Hepatocyte (in vitro differentiated cells): ENCODE results near the gene ZNF683. TPM values are rescaled to one million over a fixed set of nuclear protein-coding genes. Genes with fewer than 3 reads are reported as not detected.
A peak's percentile ranks its signal among the peaks of the same experiment; 100 is the strongest.

ENCODE experiments used
- DNase-seq: peaks from one replicate; pipeline ENCODE4 v3.0.0-alpha.2; 2016; ENCODE audit warnings: low spot score
- H2AFZ ChIP-seq: fragments of 200-600 bp; sonication (generic); 2 replicates; pipeline ENCODE4 v1.6.0; 2016; ENCODE audit warnings: antibody characterized with exemption, mild to moderate bottlenecking
- H3K27ac ChIP-seq: fragments of 200-600 bp; sonication (generic); 2 replicates; pipeline ENCODE4 v1.5.1; 2016; ENCODE audit warnings: mild to moderate bottlenecking
- H3K27me3 ChIP-seq: fragments of 200-600 bp; sonication (generic); 2 replicates; pipeline ENCODE4 v1.6.1; 2016
- H3K36me3 ChIP-seq: fragments of 200-600 bp; sonication (generic); replicated peaks from 2 replicates; pipeline ENCODE4 v1.5.1; 2016; ENCODE audit warnings: low read depth; ENCODE audit not compliant: insufficient read depth
- H3K4me1 ChIP-seq: fragments of 200-600 bp; sonication (generic); 2 replicates; pipeline ENCODE4 v1.5.1; 2016; ENCODE audit warnings: mild to moderate bottlenecking, moderate library complexity; ENCODE audit not compliant: insufficient read depth
- H3K4me2 ChIP-seq: fragments of 200-600 bp; sonication (generic); 2 replicates; pipeline ENCODE4 v1.6.0; 2016
- H3K4me3 ChIP-seq: fragments of 200-600 bp; sonication (generic); 2 replicates; pipeline ENCODE4 v1.5.1; 2016; ENCODE audit warnings: mild to moderate bottlenecking
- H3K79me2 ChIP-seq: fragments of 200-600 bp; sonication (generic); 2 replicates; pipeline ENCODE4 v1.6.0; 2017; ENCODE audit warnings: mild to moderate bottlenecking
- H3K9me2 ChIP-seq: fragments of 200-600 bp; sonication (generic); replicated peaks from 2 replicates; pipeline ENCODE4 v1.6.0; 2017; ENCODE audit warnings: mild to moderate bottlenecking; ENCODE audit not compliant: insufficient read depth
- H3K9me3 ChIP-seq: fragments of 200-600 bp; sonication (generic); 2 replicates; pipeline ENCODE4 v1.5.1; 2016; ENCODE audit warnings: low read depth, mild to moderate bottlenecking
- H4K20me1 ChIP-seq: fragments of 200-600 bp; sonication (generic); 2 replicates; pipeline ENCODE4 v1.6.0; 2016; ENCODE audit warnings: mild to moderate bottlenecking; ENCODE audit not compliant: insufficient read depth, poor library complexity, severe bottlenecking
- CTCF ChIP-seq: fragments of 200-600 bp; sonication (generic); IDR thresholded peaks from 2 replicates; pipeline ENCODE4 v1.5.1; 2016; ENCODE audit warnings: antibody characterized with exemption, mild to moderate bottlenecking; ENCODE audit not compliant: poor library complexity
- EZH2 ChIP-seq: fragments of 200-600 bp; sonication (generic); IDR thresholded peaks from 2 replicates; pipeline ENCODE4 v1.6.1; 2016; ENCODE audit warnings: antibody characterized with exemption, mild to moderate bottlenecking, borderline replicate concordance
- EZH2phosphoT487 ChIP-seq: fragments of 200-600 bp; sonication (generic); IDR thresholded peaks from one replicate; pipeline ENCODE4 v1.6.1; 2018; ENCODE audit warnings: antibody characterized with exemption, mild to moderate bottlenecking, low read depth, moderate library complexity; ENCODE audit not compliant: unreplicated experiment, severe bottlenecking
- WGBS: methylation state at CpG from one replicate; pipeline ENCODE4 v1.1.6; 2016; ENCODE audit warnings: low lambda C conversion rate; ENCODE audit errors: missing lambda C conversion rate; 5-methylcytosine and 5-hydroxymethylcytosine counted together
- polyA plus RNA-seq: library from polyadenylated mRNA; unstranded; fragments of >200 nt; fragmentation: Nextera tagmentation; extraction: Ambion mirVana; gene quantifications from 2 replicates; pipeline ENCODE4 v1.2.1, GENCODE V29; 2016
- total RNA-seq: library from RNA; depleted of rRNA; stranded (reverse); fragments of >200 nt; gene quantifications from 2 replicates; pipeline ENCODE4 v1.2.3, GENCODE V29; 2014

The ZNF683 gene
- total and polyA plus RNA-seq, 2 experiments from 2014 or later = not detected

GRCh38 chr1:26350701-26351589 is 21.6 kb downstream of the ZNF683 start:
- Histone ChIP-seq H3K4me1 (peaks cover 39% of the 10 kb centered on the region), H2AFZ (no peak overlapping the region), H3K9me3 (no peaks in the 10 kb centered on the region), H3K79me2 (peaks cover 11% of the 10 kb centered on the region), H3K36me3 (no peaks in the 10 kb centered on the region), H3K9me2 (no peaks in the 10 kb centered on the region), H3K4me3 (no peak overlapping the region), H3K27me3 (no peaks in the 10 kb centered on the region), H3K27ac (peak overlapping the region; percentile 100), H4K20me1 (no peaks in the 10 kb centered on the region), H3K4me2 (peak overlapping the region; percentile 60)
- peak; percentile 84 for DNase-seq
- TF ChIP-seq CTCF (no peak), EZH2 (no peak), EZH2phosphoT487 (no peak)
- WGBS = 63% methylated on average over 9 of the region's 9 CpGs

GRCh38 chr1:26350343-26350700 is 22.2 kb downstream of the ZNF683 start:
- no peaks in the 10 kb centered on the region for H3K36me3 ChIP-seq
- peaks cover 11% of the 10 kb centered on the region for H3K79me2 ChIP-seq
- H3K9me2 ChIP-seq = no peaks in the 10 kb centered on the region
- no peak for DNase-seq
- WGBS = 63% methylated on average over 2 of the region's 2 CpGs
- peak overlapping the region; percentile 60 for H3K4me2 ChIP-seq
- no peak for TF ChIP-seq CTCF
- no peak for TF ChIP-seq EZH2phosphoT487
- no peak for TF ChIP-seq EZH2
- no peaks in the 10 kb centered on the region for H3K9me3 ChIP-seq
- no peaks in the 10 kb centered on the region for H3K27me3 ChIP-seq
- H3K4me1 ChIP-seq = peaks cover 39% of the 10 kb centered on the region
- no peaks in the 10 kb centered on the region for H4K20me1 ChIP-seq
- H3K27ac ChIP-seq = peak overlapping the region; percentile 100
- no peak overlapping the region for H3K4me3 ChIP-seq
- no peak overlapping the region for H2AFZ ChIP-seq

GRCh38 chr1:26349877-26350244 is 22.7 kb downstream of the ZNF683 start:
- Histone ChIP-seq H3K36me3 (no peaks in the 10 kb centered on the region), H3K27ac (peak overlapping the region; percentile 100), H4K20me1 (no peaks in the 10 kb centered on the region), H3K27me3 (no peaks in the 10 kb centered on the region), H2AFZ (no peak overlapping the region), H3K4me2 (peak overlapping the region; percentile 60), H3K4me1 (peaks cover 36% of the 10 kb centered on the region), H3K9me3 (no peaks in the 10 kb centered on the region), H3K9me2 (no peaks in the 10 kb centered on the region), H3K79me2 (peaks cover 11% of the 10 kb centered on the region), H3K4me3 (no peak overlapping the region)
- DNase-seq = no peak
- WGBS = 85% methylated on average over 5 of the region's 5 CpGs
- TF ChIP-seq CTCF = no peak
- no peak for TF ChIP-seq EZH2
- TF ChIP-seq EZH2phosphoT487 = no peak
